ENCODE results near the gene POU2AF3.
A peak's percentile ranks its signal among the peaks of the same experiment; 100 is the strongest.

- TF ChIP-seq JUND (IDR thresholded peaks at IDR 0.05) (no peak), SIN3A (IDR thresholded peaks at IDR 0.05; ENCODE audit: borderline replicate concordance, low read depth, low read length) (no peak), CTCF (IDR thresholded peaks at IDR 0.05) (peak; percentile 60), EZH2phosphoT487 (IDR thresholded peaks at IDR 0.05; ENCODE audit: borderline replicate concordance, low read depth) (no peak), MXI1 (IDR thresholded peaks at IDR 0.05; ENCODE audit: low read depth, low read length) (no peak), FOSL2 (IDR thresholded peaks at IDR 0.05; ENCODE audit: borderline replicate concordance, low read depth) (no peak)
These were observed 1.0 kb downstream of the POU2AF3 start for GRCh38 chr11:111299101-111300026.

Measured in SK-N-SH (cell line).